ENCODE data around the gene AFF3. TPM values are rescaled to one million over a fixed set of nuclear protein-coding genes. Genes with fewer than 3 reads are reported as not detected.

Gene AFF3
- total and polyA plus RNA-seq, 2 experiments from 2014 or later: 7.3 to 7.8 TPM

DNA sequence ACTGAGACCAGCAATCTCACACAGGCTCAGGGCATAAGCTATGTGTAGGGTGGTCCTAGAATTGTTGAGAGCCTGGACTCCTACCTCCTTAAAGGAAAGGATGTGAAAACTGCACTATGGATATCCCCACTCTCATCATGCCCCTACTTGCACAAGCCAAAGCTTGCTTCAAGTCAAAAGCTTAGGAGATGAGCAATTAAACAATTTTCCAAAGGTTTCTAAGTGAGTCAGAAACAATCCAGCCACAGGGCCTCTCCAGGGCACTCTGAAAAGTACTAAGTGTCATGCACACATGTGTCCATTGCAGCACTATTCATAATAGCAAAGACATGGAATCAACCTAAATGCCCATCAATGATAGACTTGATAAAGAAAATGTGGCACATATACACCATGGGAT, 215.4 kb downstream of the AFF3 start:
- Histone ChIP-seq H3K9me2 (replicated peaks; ENCODE audit: insufficient read depth) (no peaks in the 10 kb centered on the region), H3K36me3 (replicated peaks; ENCODE audit: insufficient read depth, low read depth) (no peaks in the 10 kb centered on the region), H3K79me2 (no peaks in the 10 kb centered on the region), H3K27me3 (peaks cover 11% of the 10 kb centered on the region), H3K4me3 (no peak overlapping the region), H3K27ac (no peak overlapping the region), H3K9me3 (ENCODE audit: low read depth) (no peaks in the 10 kb centered on the region), H3K4me2 (no peak overlapping the region), H3K4me1 (ENCODE audit: insufficient read depth) (no peaks in the 10 kb centered on the region), H4K20me1 (ENCODE audit: insufficient read depth, poor library complexity, severe bottlenecking) (no peaks in the 10 kb centered on the region), H2AFZ (no peak overlapping the region)
- no peak for DNase-seq (ENCODE audit: low spot score)
- TF ChIP-seq EZH2phosphoT487 (IDR thresholded peaks at IDR 0.05; ENCODE audit: low read depth, severe bottlenecking, unreplicated experiment) (no peak), EZH2 (IDR thresholded peaks at IDR 0.05; ENCODE audit: borderline replicate concordance) (no peak)
- TF ChIP-seq, protein P1, sequence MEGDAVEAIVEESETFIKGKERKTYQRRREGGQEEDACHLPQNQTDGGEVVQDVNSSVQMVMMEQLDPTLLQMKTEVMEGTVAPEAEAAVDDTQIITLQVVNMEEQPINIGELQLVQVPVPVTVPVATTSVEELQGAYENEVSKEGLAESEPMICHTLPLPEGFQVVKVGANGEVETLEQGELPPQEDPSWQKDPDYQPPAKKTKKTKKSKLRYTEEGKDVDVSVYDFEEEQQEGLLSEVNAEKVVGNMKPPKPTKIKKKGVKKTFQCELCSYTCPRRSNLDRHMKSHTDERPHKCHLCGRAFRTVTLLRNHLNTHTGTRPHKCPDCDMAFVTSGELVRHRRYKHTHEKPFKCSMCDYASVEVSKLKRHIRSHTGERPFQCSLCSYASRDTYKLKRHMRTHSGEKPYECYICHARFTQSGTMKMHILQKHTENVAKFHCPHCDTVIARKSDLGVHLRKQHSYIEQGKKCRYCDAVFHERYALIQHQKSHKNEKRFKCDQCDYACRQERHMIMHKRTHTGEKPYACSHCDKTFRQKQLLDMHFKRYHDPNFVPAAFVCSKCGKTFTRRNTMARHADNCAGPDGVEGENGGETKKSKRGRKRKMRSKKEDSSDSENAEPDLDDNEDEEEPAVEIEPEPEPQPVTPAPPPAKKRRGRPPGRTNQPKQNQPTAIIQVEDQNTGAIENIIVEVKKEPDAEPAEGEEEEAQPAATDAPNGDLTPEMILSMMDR (IDR thresholded peaks at IDR 0.05; ENCODE audit: poor library complexity): no peak

DNA sequence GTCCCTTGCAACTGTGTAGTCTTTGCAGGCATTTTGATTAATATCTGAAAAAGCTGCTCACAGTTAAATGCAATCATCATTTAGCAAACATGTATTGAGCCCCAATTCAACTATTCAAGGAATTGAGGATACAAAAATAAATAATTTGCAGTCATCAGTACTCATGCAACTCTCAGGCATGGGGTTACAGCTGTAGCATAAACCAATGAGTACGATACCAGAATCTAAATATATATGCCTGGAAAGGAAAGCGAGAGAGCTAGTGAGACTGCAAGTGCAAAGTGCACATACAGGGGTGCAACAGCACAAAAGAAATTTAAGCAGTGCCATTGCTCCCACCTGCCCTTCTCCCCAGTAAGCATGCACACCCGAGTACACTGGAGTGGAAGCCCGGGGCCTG, 216.4 kb downstream of the AFF3 start:
- Histone ChIP-seq H3K4me1 (ENCODE audit: insufficient read depth) (no peaks in the 10 kb centered on the region), H3K36me3 (replicated peaks; ENCODE audit: insufficient read depth, low read depth) (no peaks in the 10 kb centered on the region), H3K79me2 (no peaks in the 10 kb centered on the region), H3K27me3 (peaks cover 9% of the 10 kb centered on the region), H3K4me3 (no peak overlapping the region), H3K27ac (no peak overlapping the region), H3K4me2 (no peak overlapping the region), H3K9me3 (ENCODE audit: low read depth) (no peaks in the 10 kb centered on the region), H4K20me1 (ENCODE audit: insufficient read depth, poor library complexity, severe bottlenecking) (no peaks in the 10 kb centered on the region), H3K9me2 (replicated peaks; ENCODE audit: insufficient read depth) (no peaks in the 10 kb centered on the region), H2AFZ (no peak overlapping the region)
- TF ChIP-seq, protein P1 (IDR thresholded peaks at IDR 0.05; ENCODE audit: poor library complexity): no peak
- TF ChIP-seq EZH2phosphoT487 (IDR thresholded peaks at IDR 0.05; ENCODE audit: low read depth, severe bottlenecking, unreplicated experiment) (no peak), EZH2 (IDR thresholded peaks at IDR 0.05; ENCODE audit: borderline replicate concordance) (no peak)
- 96% methylated on average over 4 of the region's 4 CpGs for WGBS (ENCODE audit: low lambda C conversion rate, missing lambda C conversion rate)
- DNase-seq (ENCODE audit: low spot score): no peak

DNA sequence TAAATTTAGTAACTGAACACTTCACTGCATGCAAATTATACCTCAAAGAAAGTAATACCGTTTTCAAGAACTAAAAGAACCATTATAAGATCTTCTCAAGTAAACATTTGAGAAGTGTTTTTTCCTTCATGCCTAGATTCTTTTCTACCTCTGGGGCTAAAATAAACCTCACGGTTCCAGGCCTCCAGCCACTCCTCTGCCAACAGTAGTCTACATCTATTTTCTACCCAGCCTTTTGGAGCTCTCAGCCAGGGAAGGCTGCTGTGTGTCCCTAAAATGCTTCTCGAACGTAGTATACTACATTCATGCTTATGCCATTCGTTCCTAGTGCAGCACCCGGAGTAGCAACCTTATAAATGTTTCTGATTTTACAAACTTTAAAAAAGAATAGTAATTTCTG, 219.7 kb downstream of the AFF3 start:
- Histone ChIP-seq H3K4me2 (no peak overlapping the region), H4K20me1 (ENCODE audit: insufficient read depth, poor library complexity, severe bottlenecking) (no peaks in the 10 kb centered on the region), H3K9me2 (replicated peaks; ENCODE audit: insufficient read depth) (no peaks in the 10 kb centered on the region), H3K36me3 (replicated peaks; ENCODE audit: insufficient read depth, low read depth) (no peaks in the 10 kb centered on the region), H3K79me2 (no peaks in the 10 kb centered on the region), H3K27me3 (no peaks in the 10 kb centered on the region), H3K9me3 (ENCODE audit: low read depth) (no peaks in the 10 kb centered on the region), H2AFZ (no peak overlapping the region), H3K4me1 (ENCODE audit: insufficient read depth) (no peaks in the 10 kb centered on the region), H3K4me3 (no peak overlapping the region), H3K27ac (no peak overlapping the region)
- TF ChIP-seq EZH2phosphoT487 (IDR thresholded peaks at IDR 0.05; ENCODE audit: low read depth, severe bottlenecking, unreplicated experiment) (no peak), EZH2 (IDR thresholded peaks at IDR 0.05; ENCODE audit: borderline replicate concordance) (no peak)
- TF ChIP-seq, protein P1 (IDR thresholded peaks at IDR 0.05; ENCODE audit: poor library complexity): no peak
- 93% methylated on average over 6 of the region's 6 CpGs for WGBS (ENCODE audit: low lambda C conversion rate, missing lambda C conversion rate)
- no peak for DNase-seq (ENCODE audit: low spot score)

DNA sequence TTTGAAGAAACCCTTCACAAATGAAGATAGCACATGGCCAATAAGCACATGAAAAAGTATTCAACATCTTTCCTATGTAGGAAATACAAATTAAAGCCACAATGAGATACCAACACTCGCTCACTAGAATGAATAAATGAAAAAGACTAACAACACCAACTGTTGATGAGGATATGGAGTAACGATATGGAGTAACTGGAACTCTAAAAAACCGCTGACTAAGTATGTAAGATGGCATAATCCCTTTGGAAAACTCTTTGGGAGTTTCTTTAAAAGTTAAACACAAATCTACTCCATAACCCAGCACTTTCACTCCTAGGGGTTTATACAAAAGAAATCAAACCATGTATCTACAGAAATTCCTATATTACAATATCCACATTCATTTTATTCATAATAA, 220.5 kb downstream of the AFF3 start:
- Histone ChIP-seq H3K9me2 (replicated peaks; ENCODE audit: insufficient read depth) (no peaks in the 10 kb centered on the region), H3K79me2 (no peaks in the 10 kb centered on the region), H2AFZ (no peak overlapping the region), H3K9me3 (ENCODE audit: low read depth) (no peaks in the 10 kb centered on the region), H3K36me3 (replicated peaks; ENCODE audit: insufficient read depth, low read depth) (no peaks in the 10 kb centered on the region), H3K4me1 (ENCODE audit: insufficient read depth) (no peaks in the 10 kb centered on the region), H3K4me2 (no peak overlapping the region), H3K27me3 (no peaks in the 10 kb centered on the region), H3K27ac (no peak overlapping the region), H4K20me1 (ENCODE audit: insufficient read depth, poor library complexity, severe bottlenecking) (no peaks in the 10 kb centered on the region), H3K4me3 (no peak overlapping the region)
- no peak for TF ChIP-seq EZH2 (IDR thresholded peaks at IDR 0.05; ENCODE audit: borderline replicate concordance)
- TF ChIP-seq, protein P1 (IDR thresholded peaks at IDR 0.05; ENCODE audit: poor library complexity): no peak
- no peak for TF ChIP-seq EZH2phosphoT487 (IDR thresholded peaks at IDR 0.05; ENCODE audit: low read depth, severe bottlenecking, unreplicated experiment)
- no peak for DNase-seq (ENCODE audit: low spot score)
- WGBS (ENCODE audit: low lambda C conversion rate, missing lambda C conversion rate): 90% methylated on average over 3 of the region's 3 CpGs

Measured in hepatocyte (in vitro differentiated cells).